Dermis blood vessel endothelial cell (primary cell): Measurements from ENCODE around the gene GCAT. TPM values are rescaled to one million over a fixed set of nuclear protein-coding genes. Genes with fewer than 3 reads are reported as not detected.
"Not testable (repeated sequence)": the region's sequence is repeated elsewhere in the genome, so short reads cannot be mapped to it uniquely, and the experiment has no call there.

Experiments used
- DNase-seq: peaks from one replicate; pipeline ENCODE4 v3.0.0; 2010
- total RNA-seq: library from RNA; depleted of rRNA; stranded (reverse); fragments of >200 nt; gene quantifications from 2 replicates; pipeline ENCODE4 v1.2.3, GENCODE V29; 2014

GCAT gene
- total RNA-seq, 1 donor from 2014 or later = 24.5 TPM

DNA sequence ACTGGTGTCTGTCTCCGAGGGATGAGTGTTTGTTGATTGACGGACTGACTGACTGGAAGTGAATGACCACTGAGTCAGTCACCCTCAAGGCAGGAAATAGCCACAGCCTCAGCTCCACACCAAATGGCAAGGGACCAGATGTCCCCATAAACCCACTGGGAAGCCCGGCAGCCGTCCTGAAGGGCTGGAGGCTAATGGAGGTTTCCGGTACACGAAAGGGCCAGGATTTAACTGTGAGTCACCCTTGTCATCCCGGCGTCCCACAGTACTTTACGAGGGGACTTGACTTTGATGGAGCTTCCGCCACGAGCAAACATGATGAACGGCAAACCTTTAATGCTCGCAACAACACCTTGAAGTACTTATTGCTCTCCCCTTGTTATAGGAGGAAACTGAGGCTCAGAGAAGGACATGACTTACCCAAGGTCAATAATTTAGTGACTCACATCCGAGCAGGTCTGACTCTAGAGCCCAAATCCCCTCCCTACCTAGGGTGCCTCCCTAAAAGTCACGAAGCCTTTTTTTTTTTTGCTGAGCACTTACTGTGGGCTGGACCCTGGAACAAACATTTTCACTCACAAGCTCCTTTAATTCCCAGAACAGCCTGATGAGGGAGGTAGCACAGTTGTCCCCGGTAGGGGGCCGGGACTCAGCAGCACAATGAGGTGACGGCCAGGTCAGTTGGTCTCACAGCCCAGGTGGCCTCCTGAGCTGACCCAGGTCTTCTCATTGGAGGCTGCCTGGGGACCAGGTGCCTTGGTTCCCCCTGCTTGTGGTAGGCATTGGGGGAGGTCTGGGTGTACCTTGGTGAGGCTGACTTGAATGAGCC lies 25.2 kb upstream of the GCAT start:
- peak; percentile 52 for DNase-seq

- no peak for DNase-seq
Measured at GRCh38 chr22:37784829-37785495, 22.8 kb upstream of the GCAT start.

DNA sequence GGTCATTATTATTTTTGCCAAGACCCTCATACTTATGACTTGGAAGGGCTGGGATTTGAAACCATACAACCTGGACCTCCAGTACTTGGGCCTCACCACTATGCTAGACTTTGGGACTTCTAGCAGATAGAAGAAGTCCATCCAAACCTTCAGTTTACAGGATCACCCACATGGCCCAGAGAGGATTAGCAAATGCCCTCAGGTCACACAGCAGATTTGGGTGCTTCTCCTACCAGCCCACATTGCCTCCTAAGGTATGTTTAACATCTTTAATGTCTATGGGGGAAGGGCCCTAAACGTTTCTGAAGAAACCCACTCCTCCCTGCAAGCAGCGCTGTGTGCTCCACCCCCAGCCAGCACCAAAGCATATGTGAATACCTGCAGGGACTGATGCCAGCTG lies 17.5 kb upstream of the GCAT start:
- no peak for DNase-seq

DNA sequence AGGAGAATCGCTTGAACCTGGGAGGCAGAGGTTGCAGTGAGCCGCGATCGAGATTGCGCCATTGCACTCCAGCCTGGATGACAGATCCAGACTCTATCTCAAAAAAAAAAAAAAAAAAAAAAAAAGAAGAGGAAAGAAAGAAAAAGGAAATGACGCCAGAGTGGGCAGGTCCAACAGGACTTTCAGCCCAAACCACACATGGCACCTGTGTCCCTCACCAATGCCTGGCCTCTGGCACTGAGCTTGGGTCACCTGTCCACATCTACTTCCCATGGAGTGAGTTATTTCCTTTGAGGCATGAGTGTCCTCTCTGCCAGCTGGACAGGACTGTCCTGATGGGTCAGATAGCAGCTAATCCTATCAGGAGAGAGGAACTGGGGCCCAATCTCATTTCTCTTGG lies 15.2 kb upstream of the GCAT start:
- no peak for DNase-seq

DNA sequence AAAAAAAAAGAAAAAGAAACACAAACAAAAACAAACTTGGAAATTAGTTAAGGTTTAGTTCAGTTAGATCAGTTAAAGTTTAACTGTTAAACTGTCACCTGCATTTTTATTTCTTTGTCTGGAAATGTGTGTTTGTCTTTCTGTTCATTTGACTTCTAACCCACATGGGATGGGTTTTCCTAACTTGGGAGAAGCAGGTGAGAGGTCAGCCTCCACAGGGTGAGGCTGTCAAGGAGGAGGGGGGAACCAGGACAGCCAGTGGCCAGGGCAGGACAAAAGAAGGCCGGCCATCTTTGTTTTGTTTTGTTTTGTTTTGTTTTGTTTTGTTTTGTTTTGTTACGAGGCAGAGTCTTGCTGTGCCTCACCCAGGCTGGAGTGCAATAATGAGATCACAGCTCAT lies 13.4 kb upstream of the GCAT start:
- no peak for DNase-seq

DNA sequence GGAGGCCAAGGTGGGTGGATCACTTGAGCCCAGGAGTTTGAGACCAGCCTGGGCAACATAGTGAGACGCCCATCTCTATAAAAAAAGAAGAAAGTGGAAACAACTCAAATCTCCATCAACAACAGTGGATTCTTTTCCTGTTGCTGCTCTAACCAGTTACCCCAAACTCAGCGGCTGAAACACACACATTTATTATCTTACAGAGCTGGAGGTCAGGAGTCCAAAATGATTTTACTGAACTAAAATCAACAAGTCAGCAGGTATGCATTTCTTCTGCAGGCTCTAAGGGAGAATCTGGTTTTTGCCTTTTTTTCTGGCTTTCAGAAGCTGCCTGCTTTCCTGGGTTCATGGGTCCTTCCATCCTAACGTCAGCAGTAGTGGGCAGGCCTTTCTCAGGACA lies 11.7 kb upstream of the GCAT start:
- no peak for DNase-seq

DNA sequence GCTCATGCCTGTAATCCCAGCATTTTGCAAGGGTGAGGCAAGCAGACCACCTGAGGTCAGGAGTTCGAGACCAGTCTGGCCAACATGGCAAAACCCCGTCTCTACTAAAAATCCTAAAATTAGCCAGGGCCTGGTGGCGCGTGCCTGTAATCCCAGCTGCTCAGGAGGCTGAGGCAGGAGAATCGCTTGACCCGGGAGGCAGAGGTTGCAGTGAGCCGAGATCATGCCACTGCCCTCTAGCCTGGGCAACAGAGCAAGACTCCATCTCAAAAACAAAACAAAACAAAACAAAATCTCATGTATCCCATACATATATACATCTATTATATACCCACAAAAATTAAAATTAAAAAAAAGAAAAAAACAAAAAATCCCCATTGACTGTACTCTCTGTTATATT lies 10.5 kb upstream of the GCAT start:
- not testable (repeated sequence) for DNase-seq

DNA sequence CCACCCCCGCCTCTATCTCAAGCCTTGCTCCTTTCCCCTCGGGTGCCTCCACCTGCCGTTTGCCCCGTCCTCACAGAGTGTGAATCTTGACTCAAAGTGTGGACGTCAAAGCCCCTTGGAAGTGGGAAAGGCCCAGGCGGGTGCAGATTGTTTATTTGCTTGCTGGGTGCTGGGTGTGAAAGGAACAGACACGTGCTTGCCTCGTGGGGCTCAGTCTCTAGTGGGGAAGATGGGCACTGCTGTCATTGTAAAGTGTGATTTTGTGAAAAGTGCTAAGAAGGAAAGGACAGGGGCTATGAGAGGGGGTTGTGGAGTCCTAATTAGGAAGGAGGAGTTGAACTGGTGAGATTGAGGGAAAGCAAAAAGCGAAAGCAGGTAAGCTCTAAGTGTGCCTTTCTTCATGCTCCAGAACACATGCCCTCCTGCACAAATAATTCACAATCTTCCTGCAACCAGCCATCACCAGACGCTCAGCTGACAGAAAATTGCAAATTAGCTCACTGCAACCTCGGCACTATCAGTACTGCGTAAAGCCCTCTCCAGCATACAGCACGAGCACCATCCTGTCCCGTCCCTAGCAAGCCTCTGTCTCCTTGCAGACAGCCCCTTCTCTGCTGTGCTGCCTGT lies 9.7 kb upstream of the GCAT start:
- DNase-seq = no peak

DNA sequence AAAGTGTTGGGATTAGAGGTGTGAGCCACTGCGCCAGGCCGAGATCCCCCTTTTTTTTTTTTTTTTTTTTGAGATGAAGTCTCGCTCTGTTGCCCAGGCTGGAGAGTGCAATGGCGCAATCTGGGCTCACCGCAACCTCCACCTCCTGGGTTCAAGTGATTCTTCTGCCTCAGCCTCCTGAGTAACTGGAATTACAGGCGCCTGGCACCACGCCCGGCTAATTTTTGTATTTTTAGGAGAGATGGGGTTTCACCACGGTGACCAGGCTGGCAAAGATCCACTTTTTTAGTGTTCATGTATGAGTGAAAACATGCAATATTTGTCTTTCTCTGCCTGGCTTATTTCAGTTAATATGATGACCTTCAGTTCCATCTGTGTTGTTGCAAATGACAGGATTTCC lies 7.8 kb upstream of the GCAT start:
- not testable (repeated sequence) for DNase-seq

DNA sequence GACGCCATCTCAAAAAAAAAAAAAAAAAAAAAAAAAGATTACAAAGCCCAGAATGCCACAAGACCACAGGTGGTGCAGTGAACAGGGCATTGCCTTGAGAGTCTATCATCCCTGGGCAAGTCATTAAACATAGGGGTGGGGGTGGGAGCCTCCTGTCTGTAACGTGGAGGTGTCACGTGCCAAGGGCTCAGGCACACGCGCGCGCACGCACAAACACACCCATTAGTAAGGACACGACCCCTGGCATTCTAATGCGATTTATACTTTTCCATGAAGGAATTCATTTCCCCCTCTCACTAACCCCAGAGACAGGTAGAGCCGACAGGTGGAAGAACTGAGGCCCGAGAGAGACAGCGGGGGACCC lies 5.8 kb upstream of the GCAT start:
- no peak for DNase-seq

DNA sequence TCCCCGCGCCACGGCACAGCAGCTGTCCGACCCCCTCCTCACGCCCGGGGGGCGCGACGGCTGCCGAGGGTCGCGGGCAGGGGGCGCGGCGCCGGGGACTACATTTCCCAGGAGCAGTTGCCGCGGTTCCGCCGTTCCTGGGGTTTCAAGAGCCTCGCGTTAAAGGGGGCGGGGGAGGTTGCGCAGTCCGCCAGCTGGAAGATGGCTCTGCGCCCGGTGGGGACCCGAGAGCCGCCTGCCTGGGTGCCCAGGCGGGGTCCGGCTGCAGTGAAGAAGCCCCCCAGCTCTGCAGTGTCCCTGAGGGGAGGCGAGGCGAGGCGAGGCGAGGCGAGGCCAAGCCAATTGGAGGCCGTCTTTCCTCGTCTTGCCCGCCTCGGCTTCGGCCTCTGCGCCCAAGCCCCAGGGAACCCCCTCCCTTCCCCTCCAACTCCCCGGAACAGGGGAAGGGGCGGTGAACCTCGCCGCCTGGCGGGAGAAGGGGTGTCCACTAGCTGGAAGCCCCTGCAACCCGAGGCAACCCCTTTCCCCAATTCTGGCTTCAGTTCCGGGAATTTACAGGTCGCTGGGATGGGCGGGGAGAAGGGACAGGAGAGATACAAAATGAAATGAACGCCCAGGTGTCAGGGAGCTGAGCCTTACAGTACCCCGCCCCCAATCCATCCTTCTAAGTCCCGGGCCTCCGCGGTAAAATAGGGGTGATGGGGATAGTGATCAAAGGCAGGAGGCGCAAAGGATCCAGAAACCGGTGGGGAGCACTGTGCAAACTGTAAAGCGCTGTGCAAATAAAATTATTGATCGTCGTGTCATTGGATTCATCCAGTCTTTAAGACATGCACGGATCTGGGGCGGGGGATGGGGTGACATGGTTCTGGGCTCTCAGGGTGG lies 5.2 kb upstream of the GCAT start:
- peak; percentile 58 for DNase-seq

GRCh38 chr22:37803195-37803638 lies 4.5 kb upstream of the GCAT start:
- DNase-seq = no peak

DNA sequence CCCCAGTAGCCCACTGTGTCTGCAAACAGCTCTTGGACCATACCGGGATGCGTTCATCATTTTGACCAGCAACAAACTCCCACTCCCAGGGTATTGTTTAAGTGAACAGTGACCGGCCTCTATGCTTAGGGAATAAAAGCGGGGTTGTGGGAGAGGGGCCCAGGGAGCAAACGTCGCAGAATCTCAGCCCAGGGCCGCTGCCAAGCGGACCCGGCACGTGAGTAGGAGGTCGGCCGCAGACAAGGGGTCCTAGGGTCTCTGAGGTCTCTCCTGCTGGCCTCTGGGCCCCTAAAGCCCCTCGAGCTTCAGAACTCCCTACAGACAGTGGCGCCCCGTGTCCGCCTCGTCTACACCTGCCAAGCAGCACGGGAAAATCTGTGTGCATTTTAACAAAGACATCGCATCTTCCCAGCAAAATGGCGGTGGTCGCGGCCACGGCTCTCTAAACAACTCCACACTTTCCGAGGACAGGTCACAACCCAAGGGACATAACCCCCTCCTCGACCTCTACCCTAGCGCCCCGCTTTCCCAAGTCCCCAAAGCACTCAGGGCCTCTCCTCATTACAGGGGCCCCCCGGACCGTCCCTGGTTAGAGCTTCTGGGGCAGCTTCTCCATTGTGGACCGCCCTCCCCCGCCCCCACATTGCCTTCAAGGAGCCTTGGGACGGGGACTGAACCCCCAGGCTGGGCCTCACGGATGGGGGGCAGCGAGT lies 3.9 kb upstream of the GCAT start:
- DNase-seq = no peak

DNA sequence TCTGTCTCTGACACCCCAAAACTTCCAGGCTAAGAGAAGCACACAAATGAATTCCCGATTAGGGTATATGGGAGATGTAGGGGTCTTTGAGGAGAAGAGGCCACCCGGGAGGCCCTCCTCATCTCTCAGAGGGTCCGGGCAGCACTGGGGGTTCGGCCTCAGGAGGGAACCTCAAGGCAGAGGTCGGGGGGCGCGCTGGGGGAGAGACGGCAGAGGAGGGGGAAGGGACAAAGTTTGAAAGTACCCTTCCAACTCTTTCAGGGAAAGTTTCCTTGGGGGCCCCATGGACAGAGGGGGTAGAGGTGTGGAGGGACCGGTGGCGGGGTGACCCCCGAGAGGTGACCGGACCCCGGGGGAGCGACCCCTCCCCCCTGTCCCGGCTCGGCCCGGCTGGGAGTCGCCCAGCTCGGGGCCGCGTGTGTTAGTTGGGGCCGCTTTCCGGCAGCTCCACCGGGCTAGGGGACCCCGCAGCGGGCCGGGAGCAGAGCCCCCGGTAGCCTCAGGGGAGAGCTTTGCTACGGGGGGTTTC lies 3.3 kb upstream of the GCAT start:
- no peak for DNase-seq

DNA sequence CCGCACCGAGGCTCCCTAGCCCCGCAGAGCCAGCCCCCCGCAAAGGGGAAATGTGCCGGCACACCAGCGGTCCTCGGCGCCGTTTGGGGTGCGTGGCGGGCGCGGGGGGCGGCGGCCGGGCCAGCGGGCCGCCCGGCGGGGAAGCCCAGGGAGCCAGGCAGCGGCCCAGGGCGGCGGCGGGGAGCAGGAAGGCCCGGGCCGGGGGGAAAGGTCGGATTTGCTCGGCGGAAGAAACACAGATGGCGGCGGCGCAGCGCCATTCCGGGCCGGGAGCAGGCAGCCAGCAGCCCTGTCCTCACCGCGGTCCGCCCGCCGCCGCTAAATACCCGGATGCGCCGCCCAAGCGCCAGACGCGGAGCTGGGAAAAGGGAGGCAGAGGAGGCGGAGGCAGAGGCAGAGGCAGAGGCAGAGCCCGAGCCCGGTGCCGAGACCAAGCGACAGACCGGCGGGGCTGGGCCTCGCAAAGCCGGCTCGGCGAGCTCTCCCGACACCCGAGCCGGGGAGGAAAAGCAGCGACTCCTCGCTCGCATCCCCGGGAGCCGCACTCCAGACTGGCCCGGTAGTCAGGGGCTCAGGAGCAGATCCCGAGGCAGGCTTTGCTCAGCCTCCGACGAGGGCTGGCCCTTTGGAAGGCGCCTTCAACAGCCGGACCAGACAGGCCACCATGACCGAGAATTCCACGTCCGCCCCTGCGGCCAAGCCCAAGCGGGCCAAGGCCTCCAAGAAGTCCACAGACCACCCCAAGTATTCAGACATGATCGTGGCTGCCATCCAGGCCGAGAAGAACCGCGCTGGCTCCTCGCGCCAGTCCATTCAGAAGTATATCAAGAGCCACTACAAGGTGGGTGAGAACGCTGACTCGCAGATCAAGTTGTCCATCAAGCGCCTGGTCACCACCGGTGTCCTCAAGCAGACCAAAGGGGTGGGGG lies 2.6 kb upstream of the GCAT start:
- peak; percentile 92 for DNase-seq

GRCh38 chr22:37805810-37806277 lies 1.9 kb upstream of the GCAT start:
- DNase-seq = no peak

DNA sequence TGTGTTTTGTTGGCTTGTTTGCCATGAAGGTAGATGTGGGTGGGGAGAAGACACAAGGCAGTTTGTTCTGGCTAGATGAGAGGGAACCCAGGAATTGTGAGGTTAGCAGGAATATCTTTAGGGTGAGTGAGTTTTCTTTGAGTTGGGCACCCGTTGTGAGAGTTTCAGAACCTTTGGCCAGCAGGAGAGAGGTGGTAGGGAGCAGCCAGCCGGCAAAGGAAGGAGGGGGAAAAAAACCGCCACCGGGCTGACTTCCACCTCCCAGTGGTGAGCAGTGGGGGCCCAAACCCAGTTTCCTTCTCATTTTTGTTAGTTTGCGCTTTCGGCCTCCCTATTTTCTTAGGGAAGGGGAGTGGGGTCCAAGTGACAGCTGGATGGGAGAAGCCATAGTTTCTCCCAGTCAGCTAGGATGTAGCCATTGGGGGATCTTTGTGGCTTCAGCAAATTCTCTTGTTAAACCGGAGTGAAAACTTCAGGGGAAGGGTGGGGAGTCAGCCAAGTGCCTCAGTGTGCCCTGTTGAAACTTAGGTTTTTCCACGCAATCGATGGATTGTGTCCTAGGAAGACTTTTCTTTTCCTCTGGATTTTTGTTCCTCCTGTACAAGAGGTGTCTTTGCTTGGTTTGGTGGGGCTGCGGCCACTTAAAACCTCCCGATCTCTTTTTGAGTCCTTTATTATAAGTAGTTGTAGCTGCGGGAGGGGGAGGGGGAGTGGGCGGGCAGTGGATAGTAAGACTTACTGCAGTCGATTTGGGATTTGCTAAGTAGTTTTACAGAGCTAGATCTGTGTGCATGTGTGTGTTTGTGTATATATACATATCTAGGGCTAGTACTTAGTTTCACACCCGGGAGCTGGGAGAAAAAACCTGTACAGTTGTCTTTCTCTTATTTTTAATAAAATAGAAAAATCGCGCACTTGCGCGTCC lies 1.1 kb upstream of the GCAT start:
- DNase-seq = peak; percentile 37

DNA sequence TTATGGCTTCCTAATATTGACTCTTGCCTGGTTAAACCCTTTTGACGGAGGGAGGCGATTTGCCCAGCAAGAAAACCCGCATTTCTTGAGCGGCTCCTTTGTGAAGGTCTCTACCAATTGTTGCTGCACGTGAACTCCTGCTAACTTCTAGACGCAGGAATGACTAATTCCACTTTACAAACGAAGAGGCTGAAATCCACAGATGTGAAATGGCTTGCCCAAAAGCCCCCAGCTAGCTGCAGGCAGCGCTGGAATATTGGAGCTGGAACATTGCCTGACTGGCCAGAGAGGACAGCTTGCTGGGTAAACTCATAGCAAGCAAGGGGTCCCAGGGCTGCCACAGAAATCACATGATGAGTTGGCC lies 542 bp downstream of the GCAT start:
- DNase-seq = no peak

DNA sequence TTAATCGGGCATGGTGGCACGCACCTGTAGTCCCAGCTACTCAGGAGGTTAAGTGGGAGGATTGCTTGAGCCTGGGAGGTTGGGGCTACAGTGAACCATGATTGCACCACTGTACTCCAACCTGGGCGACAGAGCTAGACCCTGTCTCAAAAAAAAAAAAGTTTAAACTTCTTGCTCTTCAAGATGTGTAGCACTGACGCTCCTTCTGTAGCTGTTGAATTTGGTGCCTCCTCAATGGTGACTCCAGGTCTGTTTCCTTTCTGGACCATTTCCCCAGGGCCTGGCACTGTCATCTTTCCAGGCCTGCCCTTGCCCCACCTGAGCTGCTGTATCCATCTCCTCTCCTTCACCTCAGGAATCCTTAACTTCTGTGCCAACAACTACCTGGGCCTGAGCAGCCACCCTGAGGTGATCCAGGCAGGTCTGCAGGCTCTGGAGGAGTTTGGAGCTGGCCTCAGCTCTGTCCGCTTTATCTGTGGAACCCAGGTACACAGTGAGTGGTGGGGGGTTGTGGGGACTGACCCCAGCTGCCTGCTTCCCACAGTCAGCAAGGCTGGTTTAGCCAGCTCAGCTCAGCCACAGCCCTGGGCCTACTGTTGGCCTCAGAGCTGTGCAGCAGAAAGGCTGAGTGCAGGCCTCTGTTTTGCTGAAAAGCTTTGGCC lies 2.1 kb downstream of the GCAT start:
- no peak for DNase-seq
